Umbilical cord (tissue), 2 donors: ENCODE data around the gene HAVCR2. TPM values are rescaled to one million over a fixed set of nuclear protein-coding genes. Genes with fewer than 3 reads are reported as not detected.
"Not testable (repeated sequence)": the region's sequence is repeated elsewhere in the genome, so short reads cannot be mapped to it uniquely, and the experiment has no call there.

Experiments
- DNase-seq: peaks from one replicate; pipeline ENCODE4 v3.0.0-alpha.2; 2015; ENCODE audit warnings: low spot score
- total RNA-seq: library from RNA; depleted of rRNA; stranded (reverse); fragments of >200 nt; gene quantifications from one replicate; pipeline ENCODE4 v1.2.3, GENCODE V29; 2014; ENCODE audit warnings: low replicate concordance; ENCODE audit not compliant: insufficient read depth

HAVCR2 gene
- total RNA-seq, 1 donor from 2014 or later: 19.7 TPM

DNA sequence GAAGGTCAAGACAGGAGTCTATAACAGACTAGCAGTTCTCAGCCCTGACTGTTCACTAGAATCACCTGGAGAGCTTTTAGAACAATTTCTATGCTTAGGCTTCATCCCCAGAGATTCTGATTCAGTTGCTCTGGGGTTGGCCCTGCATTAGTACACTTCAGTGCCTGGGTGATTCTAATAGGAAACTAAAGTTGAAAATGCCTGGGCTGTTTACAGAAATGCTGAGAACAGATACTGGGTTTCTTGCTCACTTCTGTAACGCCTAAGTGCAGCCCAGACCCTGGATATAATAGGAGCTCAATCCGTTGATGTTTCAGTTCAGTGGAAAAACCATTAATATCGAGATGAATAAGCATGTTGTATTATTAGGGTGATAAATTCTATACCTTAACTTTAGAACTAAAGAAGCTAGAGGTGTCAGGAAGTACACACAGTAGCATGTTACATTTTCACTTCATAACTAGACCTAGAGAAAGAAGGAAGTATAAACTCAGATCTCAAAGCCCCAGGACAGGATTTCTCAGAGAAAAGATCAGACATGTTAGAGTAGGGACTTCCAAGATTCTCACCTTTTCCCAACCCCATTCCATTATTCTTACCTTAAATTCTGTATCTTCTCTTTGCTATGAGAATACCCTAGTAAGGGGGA, 20.4 kb downstream of the HAVCR2 start:
- no peak for DNase-seq

DNA sequence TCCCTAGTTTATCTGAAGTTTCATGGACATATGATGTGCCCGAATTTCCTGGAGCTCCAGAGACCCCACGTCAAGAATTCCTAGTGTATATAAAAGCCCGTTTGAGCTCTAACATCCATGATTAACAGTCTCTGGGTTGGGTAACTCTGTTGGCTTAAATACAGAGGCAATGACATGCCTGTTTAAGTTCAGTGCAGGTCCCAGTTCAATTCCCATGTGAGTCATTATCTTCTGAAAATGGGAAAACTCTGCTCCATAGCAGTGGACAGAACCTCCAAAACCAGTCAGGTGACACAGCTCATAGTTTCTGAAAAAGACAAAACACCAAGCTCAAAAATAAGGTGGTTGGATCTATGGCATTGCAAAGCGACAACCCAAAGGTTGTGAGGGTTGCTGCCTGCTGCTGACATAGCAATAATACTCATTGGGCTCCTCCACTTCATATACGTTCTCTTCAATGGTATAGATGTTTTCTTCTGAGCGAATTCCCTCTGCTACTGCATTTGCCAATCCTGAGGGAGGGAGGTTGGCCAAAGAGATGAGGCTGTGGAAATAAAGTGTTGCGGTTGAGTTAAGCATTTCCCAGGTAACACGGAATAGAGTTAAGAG, 22.0 kb downstream of the HAVCR2 start:
- no peak for DNase-seq

DNA sequence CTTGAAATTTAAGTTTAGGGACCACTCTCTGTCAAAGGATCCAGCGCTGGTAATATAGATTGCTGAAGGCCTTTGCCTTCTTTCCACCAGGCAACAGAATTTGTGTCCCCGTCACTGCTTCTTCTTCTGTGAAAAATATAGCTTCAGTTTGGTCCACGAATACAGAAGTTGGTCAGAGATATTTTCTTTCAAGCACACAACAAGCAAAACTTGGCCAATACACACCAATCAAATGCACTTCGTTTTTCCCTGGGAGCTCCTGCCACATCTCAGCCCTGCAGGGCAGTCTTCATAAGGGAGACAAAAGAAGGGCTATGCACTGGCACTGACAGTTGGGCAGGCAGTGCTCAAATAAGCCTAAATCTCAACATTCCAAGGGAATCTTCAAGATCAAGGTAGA, 22.9 kb downstream of the HAVCR2 start:
- DNase-seq: no peak

DNA sequence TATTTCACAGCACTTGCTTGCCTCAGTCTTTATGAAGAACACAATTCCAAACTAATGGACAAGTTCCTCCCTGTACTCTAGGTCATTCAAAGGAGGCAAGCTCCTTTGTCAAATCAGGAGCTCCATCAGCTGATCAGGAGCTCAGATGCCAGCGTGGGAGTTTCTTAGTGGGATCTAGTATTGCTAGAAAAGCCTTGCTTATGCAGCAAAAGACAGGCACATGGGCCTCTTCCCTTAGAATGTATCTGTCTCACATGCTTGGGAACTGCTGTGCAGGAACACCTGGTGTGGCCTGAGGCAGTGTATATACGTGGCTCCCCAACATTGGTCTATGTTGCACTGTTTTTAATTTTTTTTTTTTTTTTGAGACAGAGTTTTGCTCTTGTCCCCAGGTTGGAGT, 28.6 kb downstream of the HAVCR2 start:
- no peak for DNase-seq

GRCh38 chr5:157076558-157076957, 32.3 kb downstream of the HAVCR2 start:
- no peak for DNase-seq

DNA sequence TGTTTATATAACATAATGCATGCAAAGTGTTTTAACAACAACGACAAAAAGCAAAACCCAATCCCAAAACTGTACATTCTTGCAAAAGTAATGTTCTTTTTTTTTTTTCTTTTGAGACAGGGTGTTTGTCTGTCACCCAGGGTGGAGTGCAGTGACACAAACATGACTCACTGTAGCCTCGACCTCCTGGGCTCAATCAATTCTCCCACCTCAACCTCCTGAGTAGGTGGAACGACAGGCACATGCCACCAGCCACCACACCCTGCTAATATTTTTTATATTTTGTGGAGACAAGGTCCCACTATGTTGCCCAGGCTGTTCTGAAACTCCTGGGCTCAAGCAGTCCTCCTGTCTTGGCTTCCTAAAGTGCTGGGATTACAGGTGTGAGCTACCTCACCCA, 36.3 kb downstream of the HAVCR2 start:
- DNase-seq: no peak

GRCh38 chr5:157069949-157070348, 38.9 kb downstream of the HAVCR2 start:
- DNase-seq: no peak

GRCh38 chr5:157068785-157069184, 40.1 kb downstream of the HAVCR2 start:
- no peak for DNase-seq

DNA sequence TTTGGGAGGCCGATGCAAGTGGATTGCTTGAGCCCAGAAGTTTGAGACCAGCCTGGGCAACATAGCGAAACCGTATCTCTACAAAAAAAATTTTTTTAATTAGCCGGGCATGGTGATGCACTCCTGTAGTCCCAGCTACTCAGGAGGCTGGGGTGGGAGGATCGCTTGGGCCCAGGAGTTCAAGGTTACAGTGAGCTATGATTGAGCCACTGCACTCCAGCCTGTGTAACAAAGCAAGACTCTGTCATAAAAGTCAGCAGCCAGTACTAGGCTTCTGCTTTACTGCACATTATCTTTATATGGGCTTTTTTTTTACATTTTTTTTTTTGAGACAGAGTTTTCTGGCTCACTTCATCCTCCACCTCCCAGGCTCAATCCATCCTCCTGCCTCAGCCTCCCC, 40.5 kb downstream of the HAVCR2 start:
- DNase-seq: no peak

DNA sequence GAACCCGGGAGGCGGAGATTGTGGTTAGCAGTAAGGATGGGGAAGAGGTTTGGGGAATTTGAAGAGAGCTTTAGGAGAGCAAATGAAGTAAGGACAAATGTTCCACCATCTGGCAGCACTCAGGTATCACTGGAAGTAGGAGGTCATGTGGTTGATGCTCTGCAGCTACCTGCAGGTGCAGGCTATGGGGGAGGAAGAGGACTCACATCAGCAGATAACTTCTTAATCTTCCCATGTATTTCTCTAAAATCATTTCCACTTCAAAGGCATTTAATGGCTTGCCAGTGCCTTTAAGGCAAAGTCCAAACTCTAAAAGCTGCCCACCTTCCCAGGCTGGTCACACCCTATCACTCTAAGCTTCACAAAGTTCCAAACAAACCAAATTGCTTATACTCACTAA, 41.8 kb downstream of the HAVCR2 start:
- DNase-seq: no peak

DNA sequence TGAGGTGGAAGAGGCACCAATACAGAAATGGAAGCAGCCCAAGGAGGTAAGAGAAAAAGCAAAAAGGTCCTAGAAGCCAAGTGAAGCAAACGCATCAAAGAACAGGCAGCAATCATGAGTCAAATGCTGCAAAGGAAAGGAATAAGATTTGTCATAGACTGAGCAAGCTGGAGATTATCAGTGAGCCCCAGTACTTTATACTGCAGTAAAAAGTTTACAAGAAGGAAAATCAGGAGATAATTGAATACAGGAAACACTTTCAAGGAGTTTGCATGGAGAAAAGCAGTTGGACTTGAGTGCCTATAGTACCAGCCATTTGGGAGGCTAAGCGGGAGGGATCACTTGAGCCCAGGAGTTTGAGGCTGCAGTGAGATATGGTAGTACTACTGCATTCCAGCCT, 42.8 kb downstream of the HAVCR2 start:
- peak; percentile 82 for DNase-seq

DNA sequence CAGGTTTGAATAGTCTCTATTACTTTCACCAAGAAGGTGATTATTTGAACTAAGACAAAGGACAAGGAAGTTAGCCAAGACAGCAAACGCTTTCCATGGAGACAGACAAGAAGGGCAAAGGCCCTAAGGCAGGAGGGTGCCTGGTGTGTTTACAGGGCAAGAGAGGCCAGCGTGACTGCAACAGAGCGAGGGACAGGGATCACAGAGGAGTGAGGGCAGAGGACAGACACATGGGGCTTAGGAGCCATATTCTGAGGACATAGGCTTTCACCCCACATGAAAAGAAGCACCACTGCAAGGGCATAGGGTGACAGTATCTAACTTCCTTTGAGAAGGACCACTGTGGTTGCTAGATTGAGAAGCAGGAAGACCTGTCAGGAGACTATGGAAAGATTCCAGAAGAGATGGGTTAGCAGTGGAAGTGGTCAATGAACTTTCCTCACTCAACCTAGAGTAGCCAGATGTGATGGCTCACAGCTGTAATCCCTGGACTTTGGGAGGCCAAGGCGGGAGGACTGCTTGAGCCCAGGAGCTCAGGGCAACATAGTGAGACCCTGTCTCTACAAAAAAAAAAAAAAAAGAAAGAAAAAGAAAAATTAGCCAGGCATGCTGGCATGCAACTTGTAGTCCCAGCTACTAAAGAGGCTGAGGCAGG, 44.9 kb downstream of the HAVCR2 start:
- no peak for DNase-seq

DNA sequence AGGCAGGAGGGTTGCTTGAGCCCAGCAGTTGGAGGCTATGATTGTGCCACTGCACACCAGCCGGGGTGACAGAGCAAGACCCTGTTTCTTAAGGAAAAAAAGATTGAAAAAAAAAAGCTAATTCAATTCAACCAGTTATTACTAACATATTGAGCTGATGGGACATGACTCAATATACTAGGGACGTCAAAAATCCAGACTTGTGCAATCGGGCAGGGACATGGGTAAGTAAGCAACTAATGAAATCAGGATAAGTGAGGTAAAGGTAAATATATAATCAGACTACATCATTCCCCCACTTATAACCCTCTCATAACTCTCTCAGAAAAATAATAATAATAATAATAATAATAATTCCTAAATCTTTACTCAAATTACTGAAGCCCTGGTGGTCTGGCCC, 49.0 kb downstream of the HAVCR2 start:
- DNase-seq: no peak

DNA sequence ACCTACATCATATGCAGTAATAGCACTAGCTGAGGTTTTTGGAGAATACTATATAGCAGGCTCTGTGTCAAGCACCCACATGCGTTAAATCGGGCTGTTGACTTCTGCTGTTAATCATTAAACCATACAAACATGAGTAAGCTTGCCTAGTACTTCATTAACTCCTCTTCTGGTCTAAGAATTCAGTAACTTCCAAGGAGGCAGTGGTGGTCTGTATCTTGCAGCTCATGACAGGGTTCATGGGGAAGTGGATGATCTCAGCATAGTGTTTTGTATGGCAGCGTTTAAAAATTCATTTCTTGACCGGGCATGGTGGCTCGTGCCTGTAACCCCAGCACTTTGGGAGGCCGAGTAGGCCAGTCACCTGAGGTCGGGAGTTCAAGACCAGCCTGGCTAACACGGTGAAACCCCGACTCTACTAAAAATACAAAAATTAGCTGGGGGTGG, 49.7 kb downstream of the HAVCR2 start, which contains the start of gene HAVCR1:
TSS of gene HAVCR1 (minus strand) at position 24 of the 447 bp plus-strand sequence. CDS start 1,173 bp downstream, outside the sequence.
- no peak for DNase-seq

DNA sequence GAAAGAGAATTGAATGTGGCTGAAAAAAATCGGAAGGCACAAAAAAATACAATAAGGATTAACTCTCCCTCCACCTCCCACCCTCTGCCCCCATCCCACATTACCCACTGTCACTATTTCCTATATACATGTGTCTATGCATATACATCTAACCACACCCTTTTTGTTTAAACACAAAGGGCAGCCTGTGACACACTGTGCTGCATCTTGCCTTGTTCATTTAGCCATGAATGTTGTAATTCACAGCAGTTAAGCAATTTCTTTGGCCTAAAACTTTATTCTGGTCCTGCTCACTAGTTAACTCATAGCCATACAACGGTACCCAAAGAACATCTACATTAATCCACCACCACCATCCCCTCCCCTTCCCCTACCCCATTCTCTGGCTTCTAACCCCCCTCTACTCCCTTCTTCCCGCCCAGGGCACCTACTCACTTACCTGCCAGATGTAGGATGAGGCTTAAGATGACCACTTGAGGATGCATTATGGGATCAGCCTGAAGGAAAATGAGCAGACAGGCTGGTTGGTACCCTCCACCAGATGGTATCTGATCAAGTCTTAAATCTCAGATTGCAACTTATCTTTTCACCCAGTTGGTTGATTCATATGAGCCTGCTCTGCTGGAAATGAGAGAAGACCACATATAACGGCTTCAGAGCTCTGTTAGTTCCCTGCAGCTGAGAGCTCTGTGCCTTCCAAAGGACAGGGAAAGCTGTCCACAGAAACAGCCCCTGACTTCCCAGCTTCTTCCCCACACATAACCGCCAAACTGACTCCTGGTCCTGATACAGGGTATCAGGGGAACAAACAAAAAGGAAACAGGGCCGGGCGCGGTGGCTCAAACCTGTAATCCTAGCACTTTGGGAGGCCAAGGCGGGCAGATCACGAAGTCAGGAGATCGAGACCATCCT, 51.1 kb downstream of the HAVCR2 start:
- DNase-seq: no peak

DNA sequence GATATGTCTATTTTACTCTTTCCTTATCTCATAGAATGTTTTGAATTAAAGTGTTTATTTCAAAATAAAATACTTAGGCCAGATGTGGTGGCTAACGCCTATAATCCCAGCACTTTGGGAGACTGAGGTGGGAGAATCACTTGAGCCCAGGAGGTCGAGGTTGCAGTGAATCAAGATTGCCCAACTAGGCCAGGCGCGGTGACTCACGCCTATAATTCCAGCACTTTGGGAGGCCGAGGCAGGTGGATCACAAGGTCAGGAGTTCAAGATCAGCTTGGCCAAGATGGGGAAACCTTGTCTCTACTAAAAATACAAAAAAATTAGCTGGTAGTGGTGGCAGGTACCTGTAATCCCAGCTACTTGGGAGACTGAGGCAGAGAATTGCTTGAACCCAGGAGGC, 52.0 kb downstream of the HAVCR2 start:
- DNase-seq: not testable (repeated sequence)

DNA sequence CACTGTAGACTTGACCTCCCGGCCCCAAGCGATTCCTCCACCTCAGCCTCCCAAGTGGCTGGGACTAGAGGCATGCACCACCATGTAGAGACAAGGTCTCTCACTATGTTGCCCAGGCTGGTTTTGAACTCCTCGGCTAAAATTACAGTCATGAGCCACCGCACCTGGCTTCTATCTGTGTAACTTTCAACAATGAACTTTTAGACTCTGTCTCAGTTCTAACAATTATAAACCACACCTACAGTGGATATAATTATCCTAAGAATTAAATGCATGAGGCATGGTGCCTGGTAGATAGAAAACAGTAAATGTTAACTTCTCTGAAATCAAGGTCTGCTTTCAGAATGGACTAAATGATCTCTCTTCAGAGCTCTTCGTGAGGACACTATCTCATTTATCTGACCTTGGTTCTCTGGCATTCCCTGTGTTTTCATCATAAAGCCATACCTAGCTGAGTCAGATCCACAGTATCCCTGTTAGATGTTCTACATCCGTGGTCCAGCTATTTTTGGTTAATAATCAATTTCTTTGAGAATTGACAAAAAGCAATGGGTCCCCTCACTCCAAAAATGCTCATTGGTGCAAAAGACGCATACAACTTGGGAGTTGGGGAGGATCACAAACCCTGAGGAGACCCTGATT, 57.1 kb downstream of the HAVCR2 start:
- DNase-seq: no peak

- no peak for DNase-seq
Observed at GRCh38 chr5:157050050-157050449, 58.8 kb downstream of the HAVCR2 start.

- DNase-seq: no peak
Observed at GRCh38 chr5:157049605-157050004, 59.2 kb downstream of the HAVCR2 start.

GRCh38 chr5:157047898-157048297, 60.9 kb downstream of the HAVCR2 start:
- DNase-seq: no peak

DNA sequence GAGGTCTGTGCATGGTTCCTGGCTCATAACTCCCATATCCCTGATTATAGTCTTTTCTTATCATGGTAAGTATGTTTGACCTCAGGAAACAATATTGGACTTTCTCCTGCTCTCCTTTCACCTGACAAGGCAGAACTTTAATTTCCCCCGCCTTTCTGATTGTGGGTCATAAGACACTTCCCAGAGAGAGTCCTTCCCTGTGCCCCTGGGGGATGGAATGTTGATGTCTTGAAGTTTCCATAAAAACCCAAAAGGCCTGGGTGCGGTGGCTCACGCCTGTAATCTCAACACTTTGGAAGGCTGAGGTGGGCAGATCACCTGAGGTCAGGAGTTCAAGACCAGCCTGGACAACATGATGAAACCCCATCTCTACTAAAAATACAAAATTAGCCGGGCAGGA, 61.8 kb downstream of the HAVCR2 start:
- DNase-seq: not testable (repeated sequence)
